Epithelial cell of umbilical artery (primary cell): ENCODE results near the gene TGFBI. TPM values are rescaled to one million over a fixed set of nuclear protein-coding genes. Genes with fewer than 3 reads are reported as not detected.

Experiments
- total RNA-seq: library from RNA; depleted of rRNA; stranded (reverse); fragments of >200 nt; gene quantifications from 2 replicates; pipeline ENCODE4 v1.2.3, GENCODE V29; 2014

TGFBI gene
- total RNA-seq = 40.6 and 46.1 TPM in 2 replicates

DNA sequence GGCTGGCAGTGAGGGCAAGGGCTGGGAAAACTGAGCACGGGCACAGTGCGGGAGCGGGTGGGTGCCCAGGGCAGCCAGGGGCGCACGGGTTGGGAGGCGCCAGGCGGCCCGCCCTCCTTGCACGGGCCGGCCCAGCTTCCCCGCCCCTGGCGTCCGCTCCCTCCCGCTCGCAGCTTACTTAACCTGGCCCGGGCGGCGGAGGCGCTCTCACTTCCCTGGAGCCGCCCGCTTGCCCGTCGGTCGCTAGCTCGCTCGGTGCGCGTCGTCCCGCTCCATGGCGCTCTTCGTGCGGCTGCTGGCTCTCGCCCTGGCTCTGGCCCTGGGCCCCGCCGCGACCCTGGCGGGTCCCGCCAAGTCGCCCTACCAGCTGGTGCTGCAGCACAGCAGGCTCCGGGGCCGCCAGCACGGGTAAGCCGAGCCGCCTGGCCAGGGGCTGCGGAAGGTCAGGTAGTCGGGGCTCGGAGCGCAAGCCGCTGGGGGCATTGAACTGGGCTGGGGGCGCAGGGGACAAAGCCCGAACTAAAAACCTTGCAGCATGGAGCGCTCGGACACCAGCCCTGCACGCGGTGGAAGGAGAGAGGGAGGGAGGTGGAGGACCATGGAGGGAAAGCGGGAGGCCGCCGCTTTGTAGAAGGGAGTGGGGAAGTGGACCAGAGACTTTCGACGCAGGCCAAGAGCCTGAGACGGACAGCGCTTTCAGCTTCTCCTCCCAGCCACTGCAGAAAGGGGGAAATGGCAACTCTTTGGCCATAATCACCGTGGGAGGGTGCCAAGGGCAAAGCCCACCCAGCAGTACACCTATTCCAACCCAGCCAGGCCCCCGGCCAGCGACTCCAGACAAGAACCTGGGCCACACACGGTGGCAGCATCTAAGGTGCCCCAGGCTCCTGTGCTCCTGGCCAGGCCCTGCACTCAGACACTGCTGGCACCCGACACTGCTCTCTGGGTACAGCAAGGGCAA lies at the start of gene TGFBI:
TGFBI (plus strand) TSS at position 207 of the 961 bp plus-strand sequence; CDS start at position 275, 68 bp downstream.

Other genes starting within 250 kb of the TGFBI start
- not detected in 2 replicates for gene SLC25A48, start 194.3 kb upstream of the TGFBI start, total RNA-seq
- gene IL9, start 133.1 kb upstream of the TGFBI start, total RNA-seq = not detected in 2 replicates
- not detected in 2 replicates for gene LECT2, start 74.0 kb upstream of the TGFBI start, total RNA-seq
- gene SMAD5, start 103.9 kb downstream of the TGFBI start, total RNA-seq = 36.1 and 45.0 TPM in 2 replicates
- not detected in 2 replicates for gene SMIM32, start 164.2 kb downstream of the TGFBI start, total RNA-seq